OCI-LY7 (cell line): Measurements from ENCODE around the gene ELP6.

Experiments
- EZH2phosphoT487 ChIP-seq: fragments of 200-600 bp; sonication (generic); IDR thresholded peaks from 2 replicates; pipeline ENCODE4 v1.6.1; 2018; ENCODE audit warnings: low read depth, borderline replicate concordance, mild to moderate bottlenecking, mixed run types, antibody characterized with exemption, low read length, moderate library complexity, mixed read lengths
- TF ChIP-seq, protein P1 (sequence below): fragments of 200-600 bp; sonication (generic); conservative IDR thresholded peaks from 2 replicates; pipeline ENCODE4 v1.5.1; 2014; ENCODE audit warnings: mild to moderate bottlenecking, antibody characterized with exemption, low read length, moderate library complexity, mixed read lengths

DNA sequence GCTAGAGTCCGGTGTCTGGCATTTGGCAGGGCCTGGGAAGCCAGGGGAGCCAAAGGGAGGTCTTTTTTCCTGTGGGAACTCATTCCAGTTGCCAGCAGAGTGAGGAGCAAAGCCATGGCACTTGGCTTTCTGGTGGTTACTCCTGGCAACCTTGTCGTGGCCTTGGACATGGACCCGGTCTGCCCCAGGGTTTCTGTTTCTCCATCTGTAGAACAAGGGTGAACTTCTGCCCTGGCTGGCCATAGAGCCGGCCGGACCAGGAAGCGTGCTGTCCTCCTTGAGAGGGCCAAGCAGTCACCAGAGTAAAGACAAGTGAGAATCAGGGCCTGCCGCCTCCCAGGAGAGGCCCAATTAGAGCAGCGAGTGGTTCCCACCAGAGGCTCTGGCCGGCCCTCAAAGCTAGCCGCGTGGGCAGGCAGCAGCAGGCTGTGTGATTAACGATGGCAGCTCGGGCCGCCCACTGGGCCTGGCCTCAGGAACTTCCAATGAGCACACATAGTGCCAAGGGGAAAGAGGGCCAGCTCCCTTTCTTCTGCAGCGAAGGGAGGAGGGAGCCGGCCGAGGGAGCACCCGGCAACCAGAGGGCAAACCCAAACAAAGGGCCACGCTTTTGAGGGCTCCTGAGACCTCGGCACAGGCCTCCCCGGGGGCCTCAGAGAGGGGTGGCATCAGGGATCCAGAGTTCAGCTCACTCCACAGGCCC lies 29.1 kb upstream of the ELP6 start:
- TF ChIP-seq, protein P1, sequence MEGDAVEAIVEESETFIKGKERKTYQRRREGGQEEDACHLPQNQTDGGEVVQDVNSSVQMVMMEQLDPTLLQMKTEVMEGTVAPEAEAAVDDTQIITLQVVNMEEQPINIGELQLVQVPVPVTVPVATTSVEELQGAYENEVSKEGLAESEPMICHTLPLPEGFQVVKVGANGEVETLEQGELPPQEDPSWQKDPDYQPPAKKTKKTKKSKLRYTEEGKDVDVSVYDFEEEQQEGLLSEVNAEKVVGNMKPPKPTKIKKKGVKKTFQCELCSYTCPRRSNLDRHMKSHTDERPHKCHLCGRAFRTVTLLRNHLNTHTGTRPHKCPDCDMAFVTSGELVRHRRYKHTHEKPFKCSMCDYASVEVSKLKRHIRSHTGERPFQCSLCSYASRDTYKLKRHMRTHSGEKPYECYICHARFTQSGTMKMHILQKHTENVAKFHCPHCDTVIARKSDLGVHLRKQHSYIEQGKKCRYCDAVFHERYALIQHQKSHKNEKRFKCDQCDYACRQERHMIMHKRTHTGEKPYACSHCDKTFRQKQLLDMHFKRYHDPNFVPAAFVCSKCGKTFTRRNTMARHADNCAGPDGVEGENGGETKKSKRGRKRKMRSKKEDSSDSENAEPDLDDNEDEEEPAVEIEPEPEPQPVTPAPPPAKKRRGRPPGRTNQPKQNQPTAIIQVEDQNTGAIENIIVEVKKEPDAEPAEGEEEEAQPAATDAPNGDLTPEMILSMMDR, result no peak
- no peak for TF ChIP-seq EZH2phosphoT487
